A549 (cell line): ENCODE measurements around the gene ZBTB11. TPM values are rescaled to one million over a fixed set of nuclear protein-coding genes. Genes with fewer than 3 reads are reported as not detected.

Experiments used
- ATAC-seq, 2 experiments: fragments of 200-7000 bp in 1 of 2; fragments of >200 bp in 1 of 2; cut with Nextera tagmentation in 1 of 2; cut with Tn5 transposase in 1 of 2; 3 replicates each; pipeline versions ENCODE4 v1.8.0 to v1.9.1; 2018 to 2020; ENCODE audit warnings: mild to moderate bottlenecking in 1 of 2, moderate library complexity in 1 of 2
- CTCF ChIA-PET: fragments of 300-600 bp; sonication (Branson Sonifier 250); formaldehyde crosslinking; extraction: SDS; loops from one replicate; lab custom pipeline; 2021; ENCODE audit warnings: antibody characterized with exemption, inconsistent platforms; lab: Yijun Ruan, JAX
- POLR2A ChIA-PET: fragments of 350-600 bp; formaldehyde crosslinking; extraction: SDS; loops from one replicate; lab custom pipeline; 2021; ENCODE audit warnings: antibody characterized with exemption, inconsistent platforms; lab: Yijun Ruan, JAX
- DNase-seq, 2 experiments: peaks; one replicate each; pipeline versions ENCODE4 v3.0.0 to v3.0.0-alpha.2; 2011 to 2016; ENCODE audit warnings: low read depth in 1 of 2, low spot score in 1 of 2
- FAIRE-seq: peaks from 2 replicates; lab custom pipeline; 2011; peaks lifted over from hg19 to GRCh38; lab: Jason Lieb, UNC
- H3K27ac ChIP-seq, 2 experiments: fragments of >200 bp; sonication (Bioruptor Twin); formaldehyde crosslinking; 3 replicates each; pipeline ENCODE4 v1.5.1; 2016 to 2017
- H3K4me1 ChIP-seq: fragments of >200 bp; sonication (Bioruptor Twin); formaldehyde crosslinking; 3 replicates; pipeline ENCODE4 v1.6.1; 2016
- H3K4me2 ChIP-seq: fragments of >200 bp; sonication (Bioruptor Twin); formaldehyde crosslinking; 3 replicates; pipeline ENCODE4 v1.6.1; 2016
- H3K4me3 ChIP-seq: fragments of >200 bp; sonication (Bioruptor Twin); formaldehyde crosslinking; 3 replicates; pipeline ENCODE4 v1.5.1; 2016
- H3K9me3 ChIP-seq: fragments of >200 bp; sonication (Bioruptor Twin); formaldehyde crosslinking; 3 replicates; pipeline ENCODE4 v1.6.1; 2016
- BHLHE40 ChIP-seq: IDR thresholded peaks from 2 replicates; pipeline ENCODE4 v1.6.1; 2012; ENCODE audit warnings: low read depth, low read length, inconsistent platforms
- CBX8 ChIP-seq: fragments of 200-600 bp; sonication (generic); IDR thresholded peaks from 2 replicates; pipeline ENCODE4 v1.6.1; 2016
- CHD2 ChIP-seq: fragments of 150-350 bp; IDR thresholded peaks from 2 replicates; pipeline ENCODE4 v1.6.1; 2014; ENCODE audit warnings: low read length; ENCODE audit not compliant: partially characterized antibody
- EHF ChIP-seq: fragments of 250-450 bp; sonication (Bioruptor Pico); IDR thresholded peaks from 2 replicates; pipeline ENCODE4 v1.5.0; 2020; ENCODE audit warnings: mild to moderate bottlenecking
- EP300 ChIP-seq, 2 experiments: fragments of >200 bp; sonication (Bioruptor Twin); formaldehyde crosslinking; IDR thresholded peaks; 2 replicates in 1 of 2; 3 replicates in 1 of 2; pipeline ENCODE4 v1.6.1; 2016 to 2017
- ESRRA ChIP-seq: fragments of 150-350 bp; IDR thresholded peaks from 2 replicates; pipeline ENCODE4 v1.6.1; 2014; ENCODE audit warnings: mild to moderate bottlenecking, low read length, borderline replicate concordance
- HDAC2 ChIP-seq: fragments of 200-600 bp; sonication (generic); IDR thresholded peaks from 2 replicates; pipeline ENCODE4 v1.6.1; 2016
- HOXA7 ChIP-seq: fragments of 250-450 bp; sonication (Bioruptor Pico); IDR thresholded peaks from 2 replicates; pipeline ENCODE4 v1.5.0; 2020; ENCODE audit warnings: mild to moderate bottlenecking, moderate library complexity
- JUN ChIP-seq, 2 experiments: fragments of >200 bp; sonication (Bioruptor Twin); formaldehyde crosslinking; IDR thresholded peaks; 2 replicates in 1 of 2; 3 replicates in 1 of 2; pipeline ENCODE4 v1.6.1; 2016 to 2017
- JUNB ChIP-seq: fragments of >200 bp; sonication (Bioruptor Twin); formaldehyde crosslinking; IDR thresholded peaks from 2 replicates; pipeline ENCODE4 v1.6.1; 2016
- MAX ChIP-seq: IDR thresholded peaks from 2 replicates; pipeline ENCODE4 v1.6.1; 2012
- NPAS2 ChIP-seq: fragments of 250-450 bp; sonication (Bioruptor Pico); IDR thresholded peaks from 2 replicates; pipeline ENCODE4 v1.8.0; 2022; ENCODE audit warnings: mild to moderate bottlenecking, moderate library complexity, borderline replicate concordance
- NR3C1 ChIP-seq: fragments of >200 bp; sonication (Bioruptor Twin); formaldehyde crosslinking; IDR thresholded peaks from 3 replicates; pipeline ENCODE4 v1.6.1; 2017
- RAD21 ChIP-seq, 2 experiments: fragments of >200 bp in 1 of 2; sonication (Bioruptor Twin) in 1 of 2; formaldehyde crosslinking in 1 of 2; IDR thresholded peaks in 1 of 2; conservative IDR thresholded peaks in 1 of 2; 2 replicates in 1 of 2; 3 replicates in 1 of 2; pipeline ENCODE4 v1.6.1; 2012 to 2018; ENCODE audit warnings: inconsistent platforms in 1 of 2
- REST ChIP-seq: fragments of 200-600 bp; sonication (generic); IDR thresholded peaks from 2 replicates; pipeline ENCODE4 v1.6.1; 2016; ENCODE audit warnings: antibody characterized with exemption, mild to moderate bottlenecking, moderate library complexity
- RNF2 ChIP-seq: fragments of 200-600 bp; sonication (generic); IDR thresholded peaks from 2 replicates; pipeline ENCODE4 v1.6.1; 2016; ENCODE audit warnings: low read depth, mild to moderate bottlenecking, antibody characterized with exemption, moderate library complexity, borderline replicate concordance
- SREBF2 ChIP-seq: fragments of 450-650 bp; IDR thresholded peaks from 2 replicates; pipeline ENCODE4 v1.6.1; 2014; ENCODE audit warnings: mild to moderate bottlenecking, moderate library complexity
- TFCP2L1 ChIP-seq: fragments of 250-450 bp; sonication (Bioruptor Pico); IDR thresholded peaks from 2 replicates; pipeline ENCODE4 v1.5.0; 2021; ENCODE audit warnings: mild to moderate bottlenecking
- WGBS: methylation state at CpG from one replicate; pipeline ENCODE4 v1.1.6; 2017; ENCODE audit errors: missing lambda C conversion rate; 5-methylcytosine and 5-hydroxymethylcytosine counted together
- polyA plus RNA-seq, 4 experiments: library from polyadenylated mRNA; depleted of rRNA in 3 of 4; stranded (reverse); fragments of >200 nt; fragmentation: RNase III in 1 of 4; extraction: RNeasy Plus Mini Kit Qiagen cat#74134 plus additional on column Dnase treatment in 1 of 4; gene quantifications; 2 replicates in 3 of 4; 3 replicates in 1 of 4; pipeline ENCODE4 v1.2.3, GENCODE V29; 2011 to 2017

Gene ZBTB11
- polyA plus RNA-seq, 2 of the 4 experiments (the other 2 are of a cell fraction), result 11.3 to 24.3 TPM

GRCh38 chr3:101640256-101640655 lies 36.7 kb downstream of the ZBTB11 start:
- no peak for ATAC-seq
- Histone ChIP-seq H3K4me2 (no peak overlapping the region), H3K9me3 (no peaks in the 10 kb centered on the region), H3K4me1 (no peaks in the 10 kb centered on the region), H3K27ac (no peak overlapping the region), H3K4me3 (no peak overlapping the region)
- no peak for FAIRE-seq
- CTCF ChIA-PET, result interaction anchor here (1.0 kb wide), 1 partner anchor 133 kb away, joined by 3 read pairs; no protein-coding TSS in a partner anchor
- WGBS, result 82% methylated on average over 10 of the region's 10 CpGs
- DNase-seq, result no peak
- no peak for TF ChIP-seq JUNB
- TF ChIP-seq RNF2, result no peak
- no peak for TF ChIP-seq MAX
- no peak for TF ChIP-seq CBX8
- TF ChIP-seq ESRRA, result no peak
- no peak for TF ChIP-seq EP300 (IDR thresholded peaks at IDR 0.05)
- no peak for TF ChIP-seq REST
- TF ChIP-seq TFCP2L1 (CRISPR knock-in tag), result no peak
- TF ChIP-seq RAD21 (conservative IDR thresholded peaks at IDR 0.05 in 1 of 2, IDR thresholded peaks at IDR 0.05 in 1 of 2), result no peak
- TF ChIP-seq HDAC2, result no peak
- TF ChIP-seq JUN (IDR thresholded peaks at IDR 0.05), result no peak
- no peak for TF ChIP-seq NPAS2 (CRISPR knock-in tag)
- no peak for TF ChIP-seq EHF (CRISPR knock-in tag)
- POLR2A ChIA-PET, result no interaction called here

GRCh38 chr3:101639280-101639963 lies 37.5 kb downstream of the ZBTB11 start:
- Histone ChIP-seq H3K4me1 (no peaks in the 10 kb centered on the region), H3K4me3 (no peak overlapping the region), H3K9me3 (no peaks in the 10 kb centered on the region), H3K27ac (no peak overlapping the region), H3K4me2 (no peak overlapping the region)
- POLR2A ChIA-PET, result interaction anchor here (0.8 kb wide), 1 partner anchor 9 kb away, joined by 3 read pairs; no protein-coding TSS in a partner anchor
- TF ChIP-seq SREBF2 (no peak), NR3C1 (no peak), BHLHE40 (no peak), HOXA7 (CRISPR knock-in tag) (no peak)
- ATAC-seq (no peak), FAIRE-seq (no peak), DNase-seq (no peak)
- 89% methylated on average over 18 of the region's 18 CpGs for WGBS
- CTCF ChIA-PET, result interaction anchor here (1.0 to 1.8 kb wide), 4 partner anchors 16 to 132 kb away, joined by 3 to 6 read pairs (median 5); partner anchors contain the start of gene PCNP

- Histone ChIP-seq H3K9me3 (no peaks in the 10 kb centered on the region), H3K4me3 (no peak overlapping the region), H3K4me2 (no peak overlapping the region), H3K27ac (no peak overlapping the region), H3K4me1 (no peaks in the 10 kb centered on the region)
- ChIA-PET CTCF (interaction anchor here (0.9 to 1.8 kb wide), 8 partner anchors 9 to 143 kb away, joined by 3 to 6 read pairs (median 4); partner anchors contain the start of gene PCNP), POLR2A (no interaction called here)
- 0 out of 6 replicates have a peak, but pooled peaks of 1 of the 2 experiments have one; percentile 19 for ATAC-seq
- no peak for FAIRE-seq
- TF ChIP-seq RAD21 (conservative IDR thresholded peaks at IDR 0.05 in 1 of 2, IDR thresholded peaks at IDR 0.05 in 1 of 2) (peak; percentile 16 to 39; a peak in 2 of 5 replicates), CHD2 (no peak)
- WGBS, result 87% methylated on average over 10 of the region's 10 CpGs
- DNase-seq, result no peak
Measured at GRCh38 chr3:101638261-101638745, 38.6 kb downstream of the ZBTB11 start.
